ENCODE data around the gene EYS. TPM values are rescaled to one million over a fixed set of nuclear protein-coding genes. Genes with fewer than 3 reads are reported as not detected.

EYS gene
- polyA plus RNA-seq, 1 experiment: not detected

- CTCF ChIA-PET: no interaction called here
- Histone ChIP-seq H3K9me3 (ENCODE audit: control insufficient read depth, insufficient read depth, low read length) (no peaks in the 10 kb centered on the region), H3K4me3 (ENCODE audit: low read depth, low read length) (no peak overlapping the region), H3K27ac (ENCODE audit: low read depth, low read length) (no peak overlapping the region), H3K27me3 (ENCODE audit: control insufficient read depth, insufficient read depth, low read length) (no peaks in the 10 kb centered on the region)
- DNase-seq (ENCODE audit: low read depth, low spot score): no peak
- POLR2A ChIA-PET: no interaction called here
- TF ChIP-seq CTCF (IDR thresholded peaks at IDR 0.05; ENCODE audit: low read depth, low read length): no peak
Observed at GRCh38 chr6:65098349-65098748, 608.7 kb downstream of the EYS start.

DNA sequence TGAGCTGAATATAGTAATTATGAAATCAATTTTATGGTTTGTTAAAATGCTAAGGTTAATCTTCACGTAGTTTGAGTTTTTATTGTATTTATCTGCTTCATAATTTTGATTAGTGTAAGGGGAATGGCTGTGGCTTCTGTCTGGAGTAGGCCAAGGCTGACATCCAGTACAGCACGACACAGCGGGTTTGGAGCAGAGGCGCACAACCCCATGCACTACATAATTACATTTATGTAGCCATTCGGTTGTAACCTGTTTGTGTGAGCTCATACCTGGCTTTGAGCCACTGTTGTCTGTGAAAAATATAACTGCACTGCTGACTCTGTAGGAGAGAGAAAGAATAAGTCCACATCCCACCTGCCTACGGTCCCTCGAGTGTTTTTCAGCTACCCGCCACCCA lies 615.5 kb downstream of the EYS start:
- H3K4me3 ChIP-seq (ENCODE audit: low read depth, low read length): no peak overlapping the region
- ChIA-PET POLR2A (no interaction called here), CTCF (no interaction called here)
- no peaks in the 10 kb centered on the region for H3K27me3 ChIP-seq (ENCODE audit: control insufficient read depth, insufficient read depth, low read length)
- H3K27ac ChIP-seq (ENCODE audit: low read depth, low read length): no peak overlapping the region
- TF ChIP-seq CTCF (IDR thresholded peaks at IDR 0.05; ENCODE audit: low read depth, low read length): no peak
- DNase-seq (ENCODE audit: low read depth, low spot score): no peak
- no peaks in the 10 kb centered on the region; the same call in 1 of the 2 replicates for H3K9me3 ChIP-seq (ENCODE audit: control insufficient read depth, insufficient read depth, low read length)

DNA sequence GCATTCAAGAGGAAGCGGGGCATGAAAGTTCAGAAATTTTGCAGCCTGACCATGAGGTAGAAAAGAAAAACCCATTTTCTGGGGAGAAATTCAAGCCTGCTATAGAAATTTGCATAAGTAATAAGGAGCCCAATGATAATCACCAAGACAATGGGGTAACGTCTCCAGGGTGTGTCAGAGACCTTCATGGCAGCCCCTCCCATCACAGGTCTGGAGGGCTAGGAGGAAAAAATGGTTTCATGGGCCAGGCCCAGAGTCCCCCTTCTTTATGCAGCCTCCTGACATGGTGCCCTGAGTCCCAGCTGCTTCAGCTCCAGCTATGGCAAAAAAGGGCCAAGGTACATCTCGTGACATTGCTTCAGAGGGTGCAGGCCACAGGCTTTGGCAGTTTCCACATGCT lies 618.5 kb downstream of the EYS start:
- POLR2A ChIA-PET: no interaction called here
- TF ChIP-seq CTCF (IDR thresholded peaks at IDR 0.05; ENCODE audit: low read depth, low read length): no peak
- Histone ChIP-seq H3K9me3 (ENCODE audit: control insufficient read depth, insufficient read depth, low read length) (no peaks in the 10 kb centered on the region; the same call in 1 of the 2 replicates), H3K27me3 (ENCODE audit: control insufficient read depth, insufficient read depth, low read length) (no peaks in the 10 kb centered on the region), H3K27ac (ENCODE audit: low read depth, low read length) (no peak overlapping the region), H3K4me3 (ENCODE audit: low read depth, low read length) (no peak overlapping the region)
- CTCF ChIA-PET: no interaction called here
- DNase-seq (ENCODE audit: low read depth, low spot score): no peak

- TF ChIP-seq CTCF (IDR thresholded peaks at IDR 0.05; ENCODE audit: low read depth, low read length): no peak
- no peak for DNase-seq (ENCODE audit: low read depth, low spot score)
- no peaks in the 10 kb centered on the region for H3K9me3 ChIP-seq (ENCODE audit: control insufficient read depth, insufficient read depth, low read length)
- H3K27ac ChIP-seq (ENCODE audit: low read depth, low read length): no peak overlapping the region
- H3K27me3 ChIP-seq (ENCODE audit: control insufficient read depth, insufficient read depth, low read length): no peaks in the 10 kb centered on the region
- ChIA-PET CTCF (no interaction called here), POLR2A (no interaction called here)
- H3K4me3 ChIP-seq (ENCODE audit: low read depth, low read length): no peak overlapping the region
Observed at GRCh38 chr6:65081756-65082155, 625.3 kb downstream of the EYS start.

- ChIA-PET CTCF (no interaction called here), POLR2A (no interaction called here)
- no peak overlapping the region for H3K27ac ChIP-seq (ENCODE audit: low read depth, low read length)
- H3K9me3 ChIP-seq (ENCODE audit: control insufficient read depth, insufficient read depth, low read length): no peaks in the 10 kb centered on the region
- H3K4me3 ChIP-seq (ENCODE audit: low read depth, low read length): no peak overlapping the region
- no peak for DNase-seq (ENCODE audit: low read depth, low spot score)
- TF ChIP-seq CTCF (IDR thresholded peaks at IDR 0.05; ENCODE audit: low read depth, low read length): no peak
- H3K27me3 ChIP-seq (ENCODE audit: control insufficient read depth, insufficient read depth, low read length): no peaks in the 10 kb centered on the region
Observed at GRCh38 chr6:65075705-65076230, 631.3 kb downstream of the EYS start.

Measured in AG04450 (cell line).